Memory B cell (primary cell): ENCODE measurements around the gene ABCG1.

ENCODE experiments used
- ATAC-seq: fragments of 150-1000 bp; cut with Tn5 transposase; 2 replicates; pipeline ENCODE4 v1.10.0; 2021; ENCODE audit warnings: low read depth, mild to moderate bottlenecking, moderate library complexity
- DNase-seq, 2 donors: peaks; one replicate each; pipeline ENCODE4 v3.0.0; 2022; ENCODE audit warnings: low spot score in 2 of 2
- H3K27ac Mint-ChIP-seq: one replicate; pipeline ENCODE4 v1.8.0; 2022; ENCODE audit warnings: mild to moderate bottlenecking, moderate library complexity, mixed read lengths
- H3K27me3 Mint-ChIP-seq: one replicate; pipeline ENCODE4 v1.8.0; 2022; ENCODE audit warnings: mixed read lengths
- H3K36me3 Mint-ChIP-seq: one replicate; pipeline ENCODE4 v1.8.0; 2022; ENCODE audit warnings: mild to moderate bottlenecking, mixed read lengths
- H3K4me1 Mint-ChIP-seq: one replicate; pipeline ENCODE4 v1.8.0; 2022; ENCODE audit warnings: mixed read lengths
- H3K4me3 Mint-ChIP-seq: one replicate; pipeline ENCODE4 v1.8.0; 2022; ENCODE audit warnings: mild to moderate bottlenecking, moderate library complexity, mixed read lengths
- H3K9me3 Mint-ChIP-seq: one replicate; pipeline ENCODE4 v1.8.0; 2022; ENCODE audit warnings: mixed read lengths

ABCG1 gene

GRCh38 chr21:42200906-42201614, 17.9 kb upstream of the ABCG1 start:
- no peaks in the 10 kb centered on the region for H3K36me3 Mint-ChIP-seq
- H3K4me1 Mint-ChIP-seq, result peaks cover 15% of the 10 kb centered on the region
- no peaks in the 10 kb centered on the region for H3K9me3 Mint-ChIP-seq
- DNase-seq (no peak), ATAC-seq (no peak)
- H3K27me3 Mint-ChIP-seq, result no peaks in the 10 kb centered on the region
- H3K27ac Mint-ChIP-seq, result no peak overlapping the region
- H3K4me3 Mint-ChIP-seq, result no peak overlapping the region

- no peaks in the 10 kb centered on the region for H3K36me3 Mint-ChIP-seq
- H3K27me3 Mint-ChIP-seq, result no peaks in the 10 kb centered on the region
- DNase-seq (no peak), ATAC-seq (no peak)
- H3K4me1 Mint-ChIP-seq, result peaks cover 15% of the 10 kb centered on the region
- H3K27ac Mint-ChIP-seq, result no peak overlapping the region
- no peaks in the 10 kb centered on the region for H3K9me3 Mint-ChIP-seq
- no peak overlapping the region for H3K4me3 Mint-ChIP-seq
Observed at GRCh38 chr21:42201615-42202161, 17.3 kb upstream of the ABCG1 start.

- H3K27me3 Mint-ChIP-seq, result no peaks in the 10 kb centered on the region
- H3K36me3 Mint-ChIP-seq, result no peaks in the 10 kb centered on the region
- H3K4me3 Mint-ChIP-seq, result no peak overlapping the region
- ATAC-seq, result no peak
- no peak overlapping the region for H3K27ac Mint-ChIP-seq
- no peak for DNase-seq
- no peaks in the 10 kb centered on the region for H3K9me3 Mint-ChIP-seq
- H3K4me1 Mint-ChIP-seq, result peaks cover 15% of the 10 kb centered on the region
Observed at GRCh38 chr21:42202321-42202720, 16.6 kb upstream of the ABCG1 start.

- H3K4me1 Mint-ChIP-seq, result peaks cover 17% of the 10 kb centered on the region
- no peak overlapping the region for H3K4me3 Mint-ChIP-seq
- DNase-seq (no peak), ATAC-seq (no peak)
- no peaks in the 10 kb centered on the region for H3K36me3 Mint-ChIP-seq
- no peak overlapping the region for H3K27ac Mint-ChIP-seq
- H3K9me3 Mint-ChIP-seq, result no peaks in the 10 kb centered on the region
- H3K27me3 Mint-ChIP-seq, result no peaks in the 10 kb centered on the region
Observed at GRCh38 chr21:42203321-42203720, 15.6 kb upstream of the ABCG1 start.

- DNase-seq (no peak), ATAC-seq (no peak)
- H3K4me1 Mint-ChIP-seq, result peaks cover 12% of the 10 kb centered on the region
- H3K27me3 Mint-ChIP-seq, result no peaks in the 10 kb centered on the region
- no peaks in the 10 kb centered on the region for H3K9me3 Mint-ChIP-seq
- no peak overlapping the region for H3K4me3 Mint-ChIP-seq
- no peak overlapping the region for H3K27ac Mint-ChIP-seq
- H3K36me3 Mint-ChIP-seq, result no peaks in the 10 kb centered on the region
Observed at GRCh38 chr21:42203936-42204335, 15.0 kb upstream of the ABCG1 start.

- Mint-ChIP-seq H3K4me1 (peaks cover 2% of the 10 kb centered on the region), H3K4me3 (no peak overlapping the region), H3K27me3 (peaks cover 2% of the 10 kb centered on the region), H3K36me3 (no peaks in the 10 kb centered on the region), H3K9me3 (no peaks in the 10 kb centered on the region), H3K27ac (no peak overlapping the region)
- DNase-seq (no peak), ATAC-seq (no peak)
Observed at GRCh38 chr21:42207426-42207825, 11.5 kb upstream of the ABCG1 start.

- DNase-seq (no peak), ATAC-seq (no peak)
- no peaks in the 10 kb centered on the region for H3K36me3 Mint-ChIP-seq
- H3K9me3 Mint-ChIP-seq, result no peaks in the 10 kb centered on the region
- no peak overlapping the region for H3K4me3 Mint-ChIP-seq
- H3K4me1 Mint-ChIP-seq, result peaks cover 2% of the 10 kb centered on the region
- H3K27me3 Mint-ChIP-seq, result peaks cover 2% of the 10 kb centered on the region
- H3K27ac Mint-ChIP-seq, result no peak overlapping the region
Observed at GRCh38 chr21:42208036-42208435, 10.9 kb upstream of the ABCG1 start.

GRCh38 chr21:42208801-42209490, 10.0 kb upstream of the ABCG1 start:
- DNase-seq, result no peak
- H3K36me3 Mint-ChIP-seq, result no peaks in the 10 kb centered on the region
- no peak overlapping the region for H3K4me3 Mint-ChIP-seq

GRCh38 chr21:42209801-42210479, 9.0 kb upstream of the ABCG1 start:
- Mint-ChIP-seq H3K4me3 (no peak overlapping the region), H3K36me3 (no peaks in the 10 kb centered on the region), H3K27me3 (peaks cover 2% of the 10 kb centered on the region), H3K9me3 (no peaks in the 10 kb centered on the region), H3K27ac (no peak overlapping the region), H3K4me1 (peaks cover 2% of the 10 kb centered on the region)
- DNase-seq (no peak), ATAC-seq (no peak)

More at GRCh38 chr21:42208801-42209490, 10.0 kb upstream of the ABCG1 start:
- no peak overlapping the region for H3K27ac Mint-ChIP-seq
- peaks cover 2% of the 10 kb centered on the region for H3K27me3 Mint-ChIP-seq
- peaks cover 2% of the 10 kb centered on the region for H3K4me1 Mint-ChIP-seq
- no peak for ATAC-seq
- H3K9me3 Mint-ChIP-seq, result no peaks in the 10 kb centered on the region

- Mint-ChIP-seq H3K27me3 (peaks cover 2% of the 10 kb centered on the region), H3K9me3 (no peaks in the 10 kb centered on the region), H3K4me1 (peaks cover 2% of the 10 kb centered on the region), H3K27ac (no peak overlapping the region), H3K4me3 (no peak overlapping the region), H3K36me3 (no peaks in the 10 kb centered on the region)
- ATAC-seq, result no peak
- DNase-seq, result no peak
Observed at GRCh38 chr21:42212266-42212665, 6.7 kb upstream of the ABCG1 start.

- H3K4me3 Mint-ChIP-seq, result no peak overlapping the region
- ATAC-seq, result no peak
- no peaks in the 10 kb centered on the region for H3K9me3 Mint-ChIP-seq
- H3K27ac Mint-ChIP-seq, result no peak overlapping the region
- no peak for DNase-seq
- H3K27me3 Mint-ChIP-seq, result peaks cover 2% of the 10 kb centered on the region
- H3K4me1 Mint-ChIP-seq, result peaks cover 4% of the 10 kb centered on the region
- no peaks in the 10 kb centered on the region for H3K36me3 Mint-ChIP-seq
Observed at GRCh38 chr21:42213082-42213774, 5.7 kb upstream of the ABCG1 start.

GRCh38 chr21:42214081-42214750, 4.7 kb upstream of the ABCG1 start:
- Mint-ChIP-seq H3K27ac (no peak overlapping the region), H3K9me3 (no peaks in the 10 kb centered on the region), H3K4me3 (no peak overlapping the region), H3K36me3 (no peaks in the 10 kb centered on the region), H3K27me3 (peaks cover 2% of the 10 kb centered on the region), H3K4me1 (peaks cover 2% of the 10 kb centered on the region)
- ATAC-seq, result no peak
- DNase-seq, result no peak

- Mint-ChIP-seq H3K4me1 (peaks cover 3% of the 10 kb centered on the region), H3K36me3 (no peaks in the 10 kb centered on the region), H3K27ac (no peak overlapping the region), H3K4me3 (no peak overlapping the region), H3K27me3 (peaks cover 2% of the 10 kb centered on the region), H3K9me3 (no peaks in the 10 kb centered on the region)
- ATAC-seq, result no peak
- no peak for DNase-seq
Observed at GRCh38 chr21:42214921-42215320, 4.0 kb upstream of the ABCG1 start.
